GM10266 (cell line): ENCODE data around the gene ARHGAP26.
A peak's percentile ranks its signal among the peaks of the same experiment; 100 is the strongest.

Experiments
- DNase-seq: peaks from one replicate; pipeline ENCODE4 v3.0.0; 2012; ENCODE audit errors: extremely low spot score
- TF ChIP-seq, protein P1 (sequence below): IDR thresholded peaks from 2 replicates; pipeline ENCODE4 v1.5.1; 2012; ENCODE audit warnings: mild to moderate bottlenecking, low read depth; ENCODE audit not compliant: control insufficient read depth, insufficient read depth; ENCODE audit errors: missing control alignments

ARHGAP26 gene

DNA sequence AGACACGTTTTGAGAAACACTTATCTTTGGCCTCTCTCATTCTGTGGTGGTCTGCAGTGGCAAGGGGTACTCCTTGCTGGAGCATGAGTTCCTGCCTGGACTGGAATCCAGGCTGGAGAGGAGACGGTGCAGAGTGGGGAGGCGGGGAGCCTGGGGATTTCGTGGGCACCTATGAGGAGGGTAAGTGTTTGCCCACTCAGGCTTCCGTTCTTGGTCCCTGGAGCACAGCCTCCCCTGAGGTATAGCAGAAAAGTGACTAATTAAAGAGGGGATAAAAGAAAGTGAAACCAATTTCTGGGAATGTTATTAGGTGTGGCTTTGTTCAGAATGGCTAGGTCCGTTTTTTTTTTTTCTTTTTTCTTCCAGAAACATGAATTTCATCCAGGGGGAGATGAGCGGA, 90.8 kb downstream of the ARHGAP26 start:
- no peak for DNase-seq
- TF ChIP-seq, protein P1, sequence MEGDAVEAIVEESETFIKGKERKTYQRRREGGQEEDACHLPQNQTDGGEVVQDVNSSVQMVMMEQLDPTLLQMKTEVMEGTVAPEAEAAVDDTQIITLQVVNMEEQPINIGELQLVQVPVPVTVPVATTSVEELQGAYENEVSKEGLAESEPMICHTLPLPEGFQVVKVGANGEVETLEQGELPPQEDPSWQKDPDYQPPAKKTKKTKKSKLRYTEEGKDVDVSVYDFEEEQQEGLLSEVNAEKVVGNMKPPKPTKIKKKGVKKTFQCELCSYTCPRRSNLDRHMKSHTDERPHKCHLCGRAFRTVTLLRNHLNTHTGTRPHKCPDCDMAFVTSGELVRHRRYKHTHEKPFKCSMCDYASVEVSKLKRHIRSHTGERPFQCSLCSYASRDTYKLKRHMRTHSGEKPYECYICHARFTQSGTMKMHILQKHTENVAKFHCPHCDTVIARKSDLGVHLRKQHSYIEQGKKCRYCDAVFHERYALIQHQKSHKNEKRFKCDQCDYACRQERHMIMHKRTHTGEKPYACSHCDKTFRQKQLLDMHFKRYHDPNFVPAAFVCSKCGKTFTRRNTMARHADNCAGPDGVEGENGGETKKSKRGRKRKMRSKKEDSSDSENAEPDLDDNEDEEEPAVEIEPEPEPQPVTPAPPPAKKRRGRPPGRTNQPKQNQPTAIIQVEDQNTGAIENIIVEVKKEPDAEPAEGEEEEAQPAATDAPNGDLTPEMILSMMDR, result no peak

DNA sequence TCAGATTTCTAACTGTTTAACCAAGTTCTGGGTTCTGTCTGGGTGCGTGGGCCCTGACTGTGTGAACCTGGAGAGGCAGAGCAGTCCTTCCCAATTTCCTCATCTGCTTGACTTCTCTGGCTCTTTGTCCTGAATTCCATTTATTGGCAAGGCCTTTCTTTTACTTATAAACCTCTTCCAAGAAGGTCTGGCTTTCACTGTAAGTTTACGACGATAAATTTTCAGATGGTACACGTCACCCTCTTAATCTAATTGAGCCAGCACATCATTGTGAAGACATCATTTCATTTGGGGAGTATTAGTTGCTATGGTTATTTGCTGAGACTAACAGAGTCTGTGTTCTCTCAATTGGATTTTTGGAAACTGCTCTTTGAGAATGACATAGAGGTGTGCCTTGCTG, 92.4 kb downstream of the ARHGAP26 start:
- no peak for DNase-seq
- TF ChIP-seq, protein P1, result no peak

DNA sequence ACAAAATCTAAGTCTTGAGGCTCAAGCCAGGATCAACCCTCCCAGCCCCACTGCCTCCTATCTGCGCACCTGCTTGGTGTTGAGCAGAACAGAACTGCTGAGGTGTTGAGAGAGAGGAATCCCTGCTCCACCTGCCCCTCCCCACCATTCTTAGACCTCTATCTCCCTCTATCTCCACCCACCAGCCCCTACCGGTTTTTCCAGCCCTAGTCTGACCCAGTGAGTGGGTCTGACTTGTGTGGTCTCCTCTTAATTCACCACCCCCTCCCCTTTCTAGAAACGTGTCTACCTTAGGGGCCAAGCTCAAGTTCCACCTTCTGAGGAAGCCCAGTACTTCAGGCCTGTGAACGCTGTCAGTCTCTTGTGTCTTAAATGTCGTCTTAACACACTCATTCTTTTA, 93.7 kb downstream of the ARHGAP26 start:
- no peak for DNase-seq
- TF ChIP-seq, protein P1, result no peak

DNA sequence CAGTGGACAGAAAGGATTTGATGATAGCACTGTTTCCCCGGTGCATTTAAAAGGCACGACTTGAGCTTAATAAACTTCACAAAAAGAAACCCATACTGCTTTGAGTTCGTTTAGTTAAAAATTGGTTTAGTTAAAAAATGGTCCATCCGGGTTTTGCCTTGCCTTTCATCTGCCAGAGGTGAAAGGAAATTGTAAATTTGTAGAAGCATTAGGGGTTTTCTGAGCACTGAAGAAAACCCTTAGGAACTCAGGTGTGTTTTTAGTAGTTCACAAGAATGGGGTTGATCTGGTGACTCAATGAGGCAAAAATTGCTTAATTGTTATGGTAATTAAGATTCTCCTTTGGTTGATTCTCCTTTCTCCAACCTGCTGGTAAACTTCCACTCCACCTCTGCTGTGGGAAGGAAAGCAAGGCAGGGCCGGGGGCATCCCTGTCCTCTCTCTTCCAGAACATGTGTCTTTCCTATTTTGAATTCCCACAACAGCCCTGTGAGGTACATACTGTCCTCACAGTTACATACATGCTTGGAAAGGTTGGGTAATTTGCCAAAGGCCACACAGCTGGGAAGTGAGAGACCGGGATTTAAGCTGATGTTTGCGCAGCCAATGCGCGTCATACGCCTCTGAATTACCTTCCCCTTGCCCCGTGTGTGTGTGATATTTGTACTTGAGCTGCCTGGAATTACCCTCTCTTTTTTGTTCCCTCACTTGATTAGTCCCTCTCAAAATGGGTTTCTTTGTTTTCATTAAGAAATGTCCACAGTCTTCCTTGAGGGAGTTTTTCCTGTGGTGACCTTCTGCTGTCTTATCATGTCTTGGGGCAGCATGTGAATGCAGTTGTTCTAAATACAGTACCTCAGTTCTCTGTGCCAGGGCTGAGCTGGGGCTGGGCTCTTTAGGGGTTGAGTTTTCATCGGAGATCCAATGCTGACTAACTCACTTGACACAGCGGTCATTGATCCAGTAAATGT, 94.4 kb downstream of the ARHGAP26 start:
- TF ChIP-seq, protein P1, result no peak
- DNase-seq, result no peak

DNA sequence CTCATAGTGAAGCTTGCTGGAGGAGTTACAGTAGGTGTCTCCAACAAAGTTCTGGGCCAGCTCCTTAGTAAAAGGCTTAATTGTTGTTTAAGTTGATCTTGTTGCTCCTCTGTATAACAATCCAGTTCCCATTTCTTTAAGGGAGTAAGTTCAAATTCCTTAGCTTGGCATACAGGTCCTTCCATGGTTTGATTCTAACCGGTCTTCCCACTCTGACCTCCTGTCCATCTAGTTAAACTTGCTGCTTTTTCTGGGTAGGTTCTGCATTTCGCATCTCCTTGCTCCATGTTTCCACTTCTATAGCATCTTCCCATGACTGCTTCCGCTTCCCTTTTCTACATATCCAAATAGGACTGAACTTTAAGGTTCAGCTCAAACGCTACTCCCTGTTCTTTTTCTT, 95.5 kb downstream of the ARHGAP26 start:
- DNase-seq, result no peak
- TF ChIP-seq, protein P1, result no peak

DNA sequence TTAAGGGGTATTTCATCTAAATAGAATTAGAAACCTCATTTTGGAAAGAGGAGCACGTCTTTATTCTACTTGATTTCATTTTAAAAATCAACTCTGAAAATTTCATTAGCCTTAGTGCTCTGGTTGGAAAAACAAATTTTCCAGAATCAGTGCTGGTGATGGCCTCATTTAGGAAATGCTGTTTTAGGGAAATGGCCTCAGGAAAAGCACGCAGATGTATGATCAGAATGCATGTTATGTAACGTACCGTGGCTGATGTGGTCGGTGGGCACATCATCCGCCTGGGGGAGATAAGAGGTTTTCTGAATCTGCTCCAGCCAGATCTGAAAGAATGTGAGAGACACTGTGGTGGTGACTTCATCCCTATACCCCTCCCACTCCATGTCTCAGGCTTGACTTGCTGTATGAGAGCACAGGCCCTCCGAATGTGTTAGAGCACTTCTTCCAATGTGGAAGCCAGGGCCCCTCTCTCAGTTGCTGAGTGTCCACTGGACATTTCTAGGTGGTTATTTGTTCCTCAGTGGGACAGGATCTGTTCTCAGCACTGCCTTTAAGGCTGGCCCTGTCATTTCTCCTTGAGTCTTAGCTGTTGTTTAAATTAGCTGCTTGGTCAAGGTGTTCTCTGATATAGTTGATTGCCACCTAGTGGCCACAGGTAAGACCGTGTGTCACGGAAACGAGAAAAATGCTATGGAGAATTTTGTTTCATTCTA, 96.5 kb downstream of the ARHGAP26 start:
- TF ChIP-seq, protein P1, result peak; percentile 86
- peak; percentile 62 for DNase-seq

DNA sequence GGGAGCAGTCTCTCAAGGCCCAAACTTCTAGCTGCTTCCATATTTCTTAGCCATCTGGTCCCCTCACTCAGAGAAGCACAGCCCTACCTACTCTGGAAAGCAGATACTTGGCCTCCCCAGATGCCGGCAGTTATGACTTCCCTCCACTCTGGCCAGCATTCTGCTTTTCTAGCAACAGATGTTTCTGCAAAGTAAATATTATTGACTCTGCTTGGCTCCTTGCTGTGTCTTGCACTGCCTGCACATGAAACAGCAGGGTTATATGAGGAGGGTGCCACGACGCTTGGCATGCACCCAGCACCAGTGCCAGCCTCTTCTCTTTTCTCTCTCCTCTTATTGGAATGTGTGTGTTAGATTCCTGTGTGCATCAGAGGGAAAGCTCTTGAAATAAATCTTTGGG, 99.7 kb downstream of the ARHGAP26 start:
- no peak for DNase-seq
- TF ChIP-seq, protein P1, result no peak
